Kidney (tissue), 14 donors: ENCODE data around the gene MRPL14. TPM values are rescaled to one million over a fixed set of nuclear protein-coding genes. Genes with fewer than 3 reads are reported as not detected.
A peak's percentile ranks its signal among the peaks of the same experiment; 100 is the strongest.

Experiments used
- DNase-seq, 5 donors: peaks; one replicate each; pipeline ENCODE4 v3.0.0-alpha.2; 2013 to 2020
- FAIRE-seq: peaks from 2 replicates; lab custom pipeline; 2012; peaks lifted over from hg19 to GRCh38; lab: Jason Lieb, UNC
- H3K27ac ChIP-seq, 2 donors: one replicate each; pipeline ENCODE4 v1.7.0; 2013; ENCODE audit warnings: low read depth in 2 of 2, low read length in 2 of 2, inconsistent platforms in 1 of 2
- H3K27me3 ChIP-seq: one replicate; pipeline ENCODE4 v1.7.1; 2013; ENCODE audit warnings: low read length, inconsistent platforms; ENCODE audit not compliant: control insufficient read depth, insufficient read depth
- H3K36me3 ChIP-seq, 3 donors: one replicate each; pipeline versions ENCODE4 v1.7.0 to v1.7.1; 2013; ENCODE audit warnings: low read length in 3 of 3, control low read depth in 1 of 3, inconsistent platforms in 1 of 3; ENCODE audit not compliant: insufficient read depth in 3 of 3, control insufficient read depth in 2 of 3
- H3K4me1 ChIP-seq, 3 donors: one replicate each; pipeline versions ENCODE4 v1.7.0 to v1.7.1; 2013; ENCODE audit warnings: low read length in 3 of 3, inconsistent platforms in 1 of 3, low read depth in 1 of 3; ENCODE audit not compliant: control insufficient read depth in 2 of 3, insufficient read depth in 2 of 3
- H3K4me3 ChIP-seq, 3 donors: one replicate each; pipeline versions ENCODE4 v1.7.0 to v1.8.1; 2013; ENCODE audit warnings: low read length in 3 of 3, control low read depth in 1 of 3, inconsistent platforms in 1 of 3
- H3K9ac ChIP-seq, 3 donors: one replicate each; pipeline versions ENCODE4 v1.7.0 to v1.7.1; 2013; ENCODE audit warnings: low read length in 3 of 3, control low read depth in 1 of 3, inconsistent platforms in 1 of 3
- H3K9me3 ChIP-seq, 3 donors: one replicate each; pipeline versions ENCODE4 v1.7.0 to v1.7.1; 2013; ENCODE audit warnings: low read length in 3 of 3, control low read depth in 1 of 3, inconsistent platforms in 1 of 3; ENCODE audit not compliant: control insufficient read depth in 2 of 3, insufficient read depth in 1 of 3
- intact Hi-C: fragments of 100-400 bp; cut with DNase I; formaldehyde crosslinking; loops from one replicate; pipeline ENCODE4 v1.11.1; 2022
- polyA plus RNA-seq: library from polyadenylated mRNA; stranded (reverse); fragments of 350-450 nt; fragmentation: Illumina TruSeq; extraction: RNeasy Lipid Tissue Mini Kit (QIAGEN cat#74804); gene quantifications from one replicate; pipeline ENCODE4 v1.2.3, GENCODE V29; 2014; ENCODE audit warnings: low read depth, low replicate concordance; ENCODE audit not compliant: insufficient read depth
- total RNA-seq: library from RNA; stranded (reverse); fragmentation: NEBNext Ultra II Directional; extraction: Animal tissue kit (Norgen Biotek cat#: 25700); gene quantifications from one replicate; pipeline ENCODE4 v1.2.1, GENCODE V29; 2021
- TF ChIP-seq, protein P1 (sequence below): IDR thresholded peaks from 3 replicates; pipeline ENCODE4 v1.5.1; 2012; ENCODE audit warnings: mild to moderate bottlenecking, moderate library complexity, borderline replicate concordance; ENCODE audit not compliant: insufficient read depth; ENCODE audit errors: extremely low read depth
- donor health status: control.
- donor health status: control.
- donor health status: control.
- donor health status: control.
- donor health status: control.
- donor health status: DM: yes; HTN: yes; CAD: no.
- donor health status: Normal renal cell carcinoma (clear cell type).

The MRPL14 gene
- total and polyA plus RNA-seq, 2 donors from 2014 or later: 27.9 to 71.5 TPM

DNA sequence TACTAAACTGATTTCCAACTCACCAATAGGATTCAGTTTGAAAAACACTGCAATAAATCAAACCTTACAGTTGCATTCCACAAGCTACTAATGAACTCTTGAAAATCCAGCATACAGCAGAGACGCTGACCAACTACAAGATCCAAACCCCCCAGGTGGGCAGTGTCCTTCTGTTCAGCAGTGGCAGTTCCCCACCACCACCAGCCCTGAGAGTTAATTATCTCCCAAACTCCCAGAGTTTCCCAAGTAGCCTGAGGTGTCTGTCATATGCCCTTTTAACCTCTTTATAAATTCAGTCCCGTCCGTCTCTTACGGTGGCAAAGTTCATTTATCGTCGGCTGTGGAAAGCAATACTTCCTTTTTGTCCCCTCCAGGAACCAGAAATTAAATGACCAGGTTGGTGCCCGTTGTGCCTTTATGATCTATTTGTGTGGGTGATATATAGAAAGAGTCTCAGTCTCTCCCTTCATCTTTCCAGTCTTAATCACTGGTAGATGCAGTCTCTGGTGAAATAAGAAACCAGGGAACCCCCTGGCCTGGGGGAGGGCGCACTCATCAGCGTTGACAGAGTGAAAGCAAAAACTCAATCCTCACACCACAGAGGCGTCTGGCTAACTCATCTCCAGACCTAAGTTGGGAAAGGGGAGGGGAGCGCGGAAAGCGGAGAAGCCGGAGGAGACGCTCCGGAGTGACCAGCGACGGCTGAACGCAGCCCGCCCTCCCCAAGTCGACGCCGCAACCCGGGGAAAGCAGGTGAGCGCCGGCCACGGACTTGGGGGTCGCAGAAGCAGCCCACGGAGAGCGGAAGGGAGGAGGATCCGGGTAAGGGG, 717 bp downstream of the MRPL14 start:
- Histone ChIP-seq H3K27me3 (no peaks in the 10 kb centered on the region), H3K4me3 (peak overlapping the region; percentile 56 to 76 (median 70)), H3K9me3 (no peaks in the 10 kb centered on the region), H3K9ac (peak overlapping the region; percentile 49 to 68 (median 64)), H3K4me1 (peaks cover 6 to 17% (median 15%) of the 10 kb centered on the region in 3 donors), H3K36me3 (no peaks in the 10 kb centered on the region), H3K27ac (peak overlapping the region; percentile 71 to 82)
- no peak for FAIRE-seq
- DNase-seq: peak; percentile 83 to 90 (median 87)
- intact Hi-C loops: no loop called here
- TF ChIP-seq, protein P1, sequence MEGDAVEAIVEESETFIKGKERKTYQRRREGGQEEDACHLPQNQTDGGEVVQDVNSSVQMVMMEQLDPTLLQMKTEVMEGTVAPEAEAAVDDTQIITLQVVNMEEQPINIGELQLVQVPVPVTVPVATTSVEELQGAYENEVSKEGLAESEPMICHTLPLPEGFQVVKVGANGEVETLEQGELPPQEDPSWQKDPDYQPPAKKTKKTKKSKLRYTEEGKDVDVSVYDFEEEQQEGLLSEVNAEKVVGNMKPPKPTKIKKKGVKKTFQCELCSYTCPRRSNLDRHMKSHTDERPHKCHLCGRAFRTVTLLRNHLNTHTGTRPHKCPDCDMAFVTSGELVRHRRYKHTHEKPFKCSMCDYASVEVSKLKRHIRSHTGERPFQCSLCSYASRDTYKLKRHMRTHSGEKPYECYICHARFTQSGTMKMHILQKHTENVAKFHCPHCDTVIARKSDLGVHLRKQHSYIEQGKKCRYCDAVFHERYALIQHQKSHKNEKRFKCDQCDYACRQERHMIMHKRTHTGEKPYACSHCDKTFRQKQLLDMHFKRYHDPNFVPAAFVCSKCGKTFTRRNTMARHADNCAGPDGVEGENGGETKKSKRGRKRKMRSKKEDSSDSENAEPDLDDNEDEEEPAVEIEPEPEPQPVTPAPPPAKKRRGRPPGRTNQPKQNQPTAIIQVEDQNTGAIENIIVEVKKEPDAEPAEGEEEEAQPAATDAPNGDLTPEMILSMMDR: no peak

DNA sequence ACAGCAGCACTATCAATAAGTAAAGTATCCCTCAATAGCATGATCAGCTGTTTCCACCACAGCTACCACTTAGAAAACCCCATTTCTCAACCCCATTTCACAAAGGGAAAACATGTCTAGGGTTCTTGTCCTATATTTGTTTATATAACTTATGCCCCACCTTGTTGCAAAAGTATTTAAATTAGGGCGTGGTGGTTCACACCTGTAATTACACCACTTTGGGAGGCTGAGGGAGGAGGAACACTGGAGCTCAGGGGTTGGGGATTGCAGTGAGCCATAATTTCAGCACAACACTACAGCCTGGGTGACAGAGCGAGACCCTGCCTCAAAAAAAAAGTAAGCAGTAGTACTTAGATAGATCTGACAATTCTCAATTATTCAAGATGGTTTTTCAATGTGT, 3.7 kb downstream of the MRPL14 start:
- intact Hi-C loops: no loop called here
- Histone ChIP-seq H3K27ac (no peak overlapping the region), H3K4me3 (no peak overlapping the region)

DNA sequence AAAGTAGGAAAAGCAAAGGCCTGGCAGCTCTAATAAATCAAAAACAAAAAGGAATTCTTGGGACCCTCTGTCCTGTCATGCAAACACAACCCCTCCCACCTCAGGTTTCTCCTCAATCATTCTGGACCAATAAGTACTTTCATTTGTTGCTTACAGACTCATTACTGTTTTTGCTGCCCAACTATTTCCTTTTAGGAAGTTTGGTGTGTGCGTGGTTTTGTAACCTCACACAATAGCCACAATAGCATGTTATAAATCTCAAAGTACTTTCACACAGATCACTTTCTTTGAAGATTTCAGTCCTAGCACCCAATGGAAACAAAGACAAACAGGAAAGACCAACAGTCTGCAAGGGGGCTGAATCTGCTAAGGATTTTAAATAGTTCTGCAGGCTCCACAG, 4.5 kb downstream of the MRPL14 start:
- Histone ChIP-seq H3K9me3 (no peaks in the 10 kb centered on the region), H3K27me3 (no peaks in the 10 kb centered on the region), H3K4me1 (peaks cover 6 to 15% (median 11%) of the 10 kb centered on the region in 3 donors), H3K36me3 (no peaks in the 10 kb centered on the region), H3K4me3 (no peak overlapping the region), H3K9ac (no peak overlapping the region), H3K27ac (no peak overlapping the region)
- DNase-seq (peak in 2 of 5 donors; percentile 46 to 67), FAIRE-seq (no peak)
- intact Hi-C loops: no loop called here
- TF ChIP-seq, protein P1: no peak

More for the DNA sequence above, 3.7 kb downstream of the MRPL14 start:
- no peak for FAIRE-seq
- Histone ChIP-seq H3K4me1 (peaks cover 6 to 15% (median 14%) of the 10 kb centered on the region in 3 donors), H3K9me3 (no peaks in the 10 kb centered on the region), H3K36me3 (no peaks in the 10 kb centered on the region), H3K27me3 (no peaks in the 10 kb centered on the region), H3K9ac (no peak overlapping the region)
- no peak for DNase-seq
- TF ChIP-seq, protein P1: no peak
